Transverse colon (tissue), 3 donors: ENCODE measurements around the gene CDH15.

Experiments
- EP300 ChIP-seq: sonication (generic); formaldehyde crosslinking; IDR thresholded peaks from one replicate; pipeline ENCODE4 v1.6.1; 2017; ENCODE audit warnings: antibody characterized with exemption, low read depth
- POLR2A ChIP-seq: fragments of 450-650 bp; IDR thresholded peaks from one replicate; pipeline ENCODE4 v1.6.1; 2016; ENCODE audit warnings: antibody characterized with exemption, mild to moderate bottlenecking, moderate library complexity
- TF ChIP-seq, protein P1 (sequence below), 5 experiments: fragments of 200-600 bp in 3 of 5; fragments of 450-650 bp in 2 of 5; sonication (generic) in 3 of 5; IDR thresholded peaks; 1 replicate in 2 of 5; 2 replicates in 3 of 5; pipeline ENCODE4 v1.5.1; 2016 to 2017; ENCODE audit warnings: antibody characterized with exemption in 5 of 5, inconsistent platforms in 3 of 5, mild to moderate bottlenecking in 2 of 5, moderate library complexity in 1 of 5

DNA sequence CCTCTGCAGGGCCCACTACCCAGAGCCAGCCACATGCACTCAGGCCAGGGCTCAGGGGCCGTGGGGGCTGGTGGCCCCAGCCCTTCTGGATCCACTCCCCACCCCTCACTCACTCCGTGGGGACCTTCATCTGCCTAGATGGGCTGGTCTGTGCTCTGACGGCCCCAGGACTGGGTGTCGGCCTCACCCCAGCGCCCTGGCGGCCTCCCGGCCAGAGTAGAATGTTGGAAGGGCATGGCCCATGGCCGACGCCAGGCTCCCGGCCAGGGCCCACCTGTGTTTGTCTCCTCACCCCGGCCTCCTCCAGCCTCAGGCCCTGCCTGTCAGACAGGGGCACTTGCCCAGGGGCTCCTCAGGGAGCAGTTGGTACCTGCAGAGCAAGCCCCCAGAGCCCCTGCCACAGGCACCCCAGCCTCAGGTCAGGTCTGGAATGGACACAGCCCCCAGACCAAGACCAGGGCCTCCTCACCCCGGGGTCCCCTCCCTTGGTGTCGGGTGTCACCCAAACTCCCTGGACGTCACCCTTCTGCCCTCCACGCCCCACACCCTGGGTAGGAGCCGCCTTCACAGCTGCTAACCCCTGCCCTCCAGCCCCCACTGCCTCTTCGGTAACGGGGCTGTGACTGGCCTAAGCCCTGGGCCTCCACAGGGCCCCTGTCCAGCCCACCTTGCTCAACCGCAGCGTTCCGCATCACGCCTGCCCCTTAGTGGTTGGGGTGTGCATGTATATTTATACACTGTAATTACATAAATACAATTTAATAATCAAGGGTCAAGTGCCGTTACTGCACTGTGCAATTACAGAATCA is 3.0 kb upstream of the CDH15 start:
- TF ChIP-seq, protein P1, sequence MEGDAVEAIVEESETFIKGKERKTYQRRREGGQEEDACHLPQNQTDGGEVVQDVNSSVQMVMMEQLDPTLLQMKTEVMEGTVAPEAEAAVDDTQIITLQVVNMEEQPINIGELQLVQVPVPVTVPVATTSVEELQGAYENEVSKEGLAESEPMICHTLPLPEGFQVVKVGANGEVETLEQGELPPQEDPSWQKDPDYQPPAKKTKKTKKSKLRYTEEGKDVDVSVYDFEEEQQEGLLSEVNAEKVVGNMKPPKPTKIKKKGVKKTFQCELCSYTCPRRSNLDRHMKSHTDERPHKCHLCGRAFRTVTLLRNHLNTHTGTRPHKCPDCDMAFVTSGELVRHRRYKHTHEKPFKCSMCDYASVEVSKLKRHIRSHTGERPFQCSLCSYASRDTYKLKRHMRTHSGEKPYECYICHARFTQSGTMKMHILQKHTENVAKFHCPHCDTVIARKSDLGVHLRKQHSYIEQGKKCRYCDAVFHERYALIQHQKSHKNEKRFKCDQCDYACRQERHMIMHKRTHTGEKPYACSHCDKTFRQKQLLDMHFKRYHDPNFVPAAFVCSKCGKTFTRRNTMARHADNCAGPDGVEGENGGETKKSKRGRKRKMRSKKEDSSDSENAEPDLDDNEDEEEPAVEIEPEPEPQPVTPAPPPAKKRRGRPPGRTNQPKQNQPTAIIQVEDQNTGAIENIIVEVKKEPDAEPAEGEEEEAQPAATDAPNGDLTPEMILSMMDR (IDR thresholded peaks at IDR 0.05), result no peak
- no peak for TF ChIP-seq POLR2A
- TF ChIP-seq EP300, result no peak
